ENCODE data around the gene GRM8.

DNA sequence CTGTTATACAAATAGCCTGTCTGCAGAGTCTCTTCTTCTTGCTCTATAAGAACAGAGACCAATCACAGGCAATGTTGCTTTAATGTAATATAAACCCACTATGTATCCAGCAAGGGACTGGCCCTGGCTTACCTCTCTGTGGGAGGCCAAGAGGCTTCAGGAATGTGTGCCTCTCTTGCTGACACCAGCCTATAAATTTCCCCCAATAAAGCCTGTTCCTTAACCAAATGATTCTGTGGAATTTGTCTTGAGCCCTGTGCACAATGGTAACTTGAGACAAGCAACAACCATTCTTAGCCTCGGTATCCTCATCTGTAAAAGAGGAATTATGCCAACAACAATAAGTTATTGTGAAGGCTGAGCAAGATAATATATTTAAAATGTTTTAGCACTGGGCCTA lies 563.7 kb downstream of the GRM8 start:
- TF ChIP-seq, protein P1, sequence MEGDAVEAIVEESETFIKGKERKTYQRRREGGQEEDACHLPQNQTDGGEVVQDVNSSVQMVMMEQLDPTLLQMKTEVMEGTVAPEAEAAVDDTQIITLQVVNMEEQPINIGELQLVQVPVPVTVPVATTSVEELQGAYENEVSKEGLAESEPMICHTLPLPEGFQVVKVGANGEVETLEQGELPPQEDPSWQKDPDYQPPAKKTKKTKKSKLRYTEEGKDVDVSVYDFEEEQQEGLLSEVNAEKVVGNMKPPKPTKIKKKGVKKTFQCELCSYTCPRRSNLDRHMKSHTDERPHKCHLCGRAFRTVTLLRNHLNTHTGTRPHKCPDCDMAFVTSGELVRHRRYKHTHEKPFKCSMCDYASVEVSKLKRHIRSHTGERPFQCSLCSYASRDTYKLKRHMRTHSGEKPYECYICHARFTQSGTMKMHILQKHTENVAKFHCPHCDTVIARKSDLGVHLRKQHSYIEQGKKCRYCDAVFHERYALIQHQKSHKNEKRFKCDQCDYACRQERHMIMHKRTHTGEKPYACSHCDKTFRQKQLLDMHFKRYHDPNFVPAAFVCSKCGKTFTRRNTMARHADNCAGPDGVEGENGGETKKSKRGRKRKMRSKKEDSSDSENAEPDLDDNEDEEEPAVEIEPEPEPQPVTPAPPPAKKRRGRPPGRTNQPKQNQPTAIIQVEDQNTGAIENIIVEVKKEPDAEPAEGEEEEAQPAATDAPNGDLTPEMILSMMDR (optimal IDR thresholded peaks at IDR 0.05 in 1 of 3, IDR thresholded peaks at IDR 0.05 in 1 of 3, conservative IDR thresholded peaks at IDR 0.05 in 1 of 3; ENCODE audit: extremely low read depth in 1 of 3, insufficient read depth in 2 of 3, low read length in 3 of 3), result no peak
- TF ChIP-seq EZH2 (IDR thresholded peaks at IDR 0.05; ENCODE audit: low read length), result no peak
